AG04449 (cell line): ENCODE measurements around the gene DMD.

Source experiments
- CTCF ChIA-PET: fragments of 350-600 bp; formaldehyde crosslinking; extraction: SDS; loops from one replicate; lab custom pipeline; 2021; ENCODE audit warnings: antibody characterized with exemption; lab: Yijun Ruan, JAX
- POLR2A ChIA-PET: fragments of 400-600, 350-600 bp; formaldehyde crosslinking; extraction: SDS; loops from one replicate; lab custom pipeline; 2020; ENCODE audit warnings: antibody characterized with exemption, inconsistent platforms; lab: Yijun Ruan, JAX
- DNase-seq: peaks from one replicate; pipeline ENCODE4 v3.0.0-alpha.2; 2010; ENCODE audit warnings: low read depth, low spot score
- H3K4me3 ChIP-seq: 2 replicates; pipeline ENCODE4 v1.5.1; 2011; ENCODE audit warnings: low read depth, mild to moderate bottlenecking, control low read depth, low read length
- CTCF ChIP-seq: IDR thresholded peaks from one replicate; pipeline ENCODE4 v1.5.1; 2011; ENCODE audit warnings: mild to moderate bottlenecking, moderate library complexity, low read length, control low read depth, inconsistent platforms; ENCODE audit not compliant: insufficient read depth; ENCODE audit errors: missing control alignments

DMD gene

GRCh38 chrX:31260351-31260750 lies 1951.0 kb downstream of the DMD start:
- CTCF ChIA-PET = no interaction called here
- H3K4me3 ChIP-seq = no peak overlapping the region
- no peak for DNase-seq
- POLR2A ChIA-PET = no interaction called here
- TF ChIP-seq CTCF = no peak

GRCh38 chrX:31258166-31258565 lies 1953.2 kb downstream of the DMD start:
- no peak for TF ChIP-seq CTCF
- no peak for DNase-seq
- ChIA-PET CTCF (interaction anchor here (1.3 kb wide), 1 partner anchor 400 kb away, joined by 3 read pairs; no protein-coding TSS in a partner anchor), POLR2A (no interaction called here)
- H3K4me3 ChIP-seq = no peak overlapping the region

GRCh38 chrX:31255310-31256033 lies 1955.9 kb downstream of the DMD start:
- ChIA-PET CTCF (interaction anchor here (0.7 to 1.6 kb wide), 2 partner anchors 9 to 27 kb away, joined by 3 read pairs; no protein-coding TSS in a partner anchor), POLR2A (no interaction called here)
- DNase-seq = no peak
- no peak overlapping the region for H3K4me3 ChIP-seq
- no peak for TF ChIP-seq CTCF

- CTCF ChIA-PET = no interaction called here
- DNase-seq = no peak
- TF ChIP-seq CTCF = no peak
- H3K4me3 ChIP-seq = no peak overlapping the region
- POLR2A ChIA-PET = no interaction called here
These were observed 1959.2 kb downstream of the DMD start for GRCh38 chrX:31252133-31252532.

- no peak for TF ChIP-seq CTCF
- DNase-seq = no peak
- CTCF ChIA-PET = no interaction called here
- H3K4me3 ChIP-seq = no peak overlapping the region
- POLR2A ChIA-PET = no interaction called here
These were observed 1960.0 kb downstream of the DMD start for GRCh38 chrX:31251336-31251735.

- no peak overlapping the region for H3K4me3 ChIP-seq
- no peak for TF ChIP-seq CTCF
- no peak for DNase-seq
- ChIA-PET POLR2A (no interaction called here), CTCF (interaction anchor here (1.5 kb wide), 1 partner anchor 9 kb away, joined by 3 read pairs; no protein-coding TSS in a partner anchor)
These were observed 1965.6 kb downstream of the DMD start for GRCh38 chrX:31245714-31246113.
